ENCODE results near the gene WDR4.
"Not testable (repeated sequence)": the region's sequence is repeated elsewhere in the genome, so short reads cannot be mapped to it uniquely, and the experiment has no call there.

WDR4 gene

GRCh38 chr21:42851812-42852665 is 27.3 kb downstream of the WDR4 start:
- no peak for FAIRE-seq

DNA sequence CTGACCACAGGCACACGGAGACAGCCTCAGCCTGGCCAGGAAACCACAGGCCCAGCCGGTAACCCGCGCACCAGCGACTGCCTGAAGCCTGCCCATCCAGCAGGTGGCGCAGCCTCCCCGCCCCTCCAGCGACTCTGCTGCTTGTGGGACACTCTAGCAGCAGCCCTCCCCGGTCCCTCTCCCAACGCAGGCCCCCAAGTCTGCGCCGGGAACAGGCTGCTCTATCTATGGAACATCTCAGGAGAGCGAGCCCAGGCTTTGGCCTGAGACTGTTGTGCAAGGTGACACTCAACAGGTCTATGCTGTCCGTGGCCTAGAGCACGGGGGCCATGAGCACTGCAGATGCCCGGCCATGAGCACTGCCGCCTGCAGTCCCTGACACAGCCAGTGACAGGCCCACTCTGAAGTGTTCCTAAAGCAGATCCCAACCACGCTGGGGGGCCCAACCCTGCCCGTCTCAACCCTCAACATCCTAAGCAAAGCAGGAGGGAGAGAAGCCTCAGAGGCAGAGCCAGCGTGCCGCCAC is 28.4 kb downstream of the WDR4 start:
- no peak for FAIRE-seq

- no peak for FAIRE-seq
Observed at GRCh38 chr21:42850463-42850862, 28.9 kb downstream of the WDR4 start.

DNA sequence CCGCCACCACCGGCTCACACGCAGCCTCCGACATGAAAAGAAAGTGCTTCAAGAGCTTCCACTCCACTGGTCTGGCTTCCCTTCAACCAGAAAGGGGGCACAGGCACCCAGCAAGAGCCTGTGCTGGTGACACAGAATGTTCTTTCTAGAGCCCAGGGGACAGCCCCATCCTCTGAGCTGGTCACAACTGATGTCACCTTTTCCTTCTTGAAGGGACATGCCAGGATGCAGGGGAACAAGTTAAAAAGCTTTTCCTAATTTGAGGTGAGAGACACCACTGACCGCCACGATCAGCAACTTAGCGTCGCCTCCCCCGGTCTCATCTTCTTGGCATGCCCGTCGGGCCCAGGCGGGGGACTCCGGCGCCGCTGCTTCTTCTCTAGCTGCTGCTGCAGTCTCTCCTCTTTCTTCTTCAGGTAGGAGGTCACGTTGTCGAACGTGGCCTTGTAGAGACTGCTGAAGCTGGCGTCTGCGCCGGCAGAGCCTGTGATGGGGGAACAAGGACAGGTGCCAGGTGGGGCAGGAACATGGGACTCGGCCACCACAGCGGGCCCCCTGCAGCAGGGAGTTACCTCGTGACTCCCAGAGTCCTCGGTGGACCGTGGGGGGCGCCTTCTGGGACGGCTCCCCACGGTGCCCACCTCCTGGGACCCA is 29.5 kb downstream of the WDR4 start:
- no peak for FAIRE-seq

GRCh38 chr21:42848932-42849758 is 30.2 kb downstream of the WDR4 start:
- FAIRE-seq: no peak

DNA sequence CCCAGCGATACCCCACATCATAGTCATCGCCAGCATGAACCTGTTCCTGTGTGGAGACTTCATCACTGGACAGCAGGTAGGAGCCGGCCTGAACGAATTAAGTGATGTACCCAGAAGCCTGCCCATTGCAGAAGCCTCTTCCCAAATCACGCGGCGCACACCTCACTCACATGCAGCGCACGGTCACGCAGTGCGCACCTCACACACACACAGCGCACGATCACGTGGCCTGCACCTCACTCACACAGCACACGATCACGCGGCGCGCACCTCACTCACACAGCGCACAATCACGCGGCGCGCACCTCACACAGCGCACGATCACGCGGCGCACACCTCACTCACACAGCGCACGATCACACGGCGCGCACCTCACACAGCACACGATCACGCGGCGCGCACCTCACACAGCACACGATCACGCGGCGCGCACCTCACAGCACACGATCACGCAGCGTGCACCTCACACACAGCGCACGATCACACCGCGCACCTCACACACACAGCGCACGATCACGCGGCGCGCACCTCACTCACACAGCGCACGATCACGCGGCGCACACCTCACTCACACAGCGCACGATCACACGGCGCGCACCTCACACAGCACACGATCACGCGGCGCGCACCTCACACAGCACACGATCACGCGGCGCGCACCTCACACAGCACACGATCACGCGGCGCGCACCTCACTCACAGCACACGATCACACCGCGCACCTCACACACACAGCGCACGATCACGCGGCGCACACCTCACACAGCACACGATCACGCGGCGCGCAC is 31.0 kb downstream of the WDR4 start:
- not testable (repeated sequence) for FAIRE-seq

DNA sequence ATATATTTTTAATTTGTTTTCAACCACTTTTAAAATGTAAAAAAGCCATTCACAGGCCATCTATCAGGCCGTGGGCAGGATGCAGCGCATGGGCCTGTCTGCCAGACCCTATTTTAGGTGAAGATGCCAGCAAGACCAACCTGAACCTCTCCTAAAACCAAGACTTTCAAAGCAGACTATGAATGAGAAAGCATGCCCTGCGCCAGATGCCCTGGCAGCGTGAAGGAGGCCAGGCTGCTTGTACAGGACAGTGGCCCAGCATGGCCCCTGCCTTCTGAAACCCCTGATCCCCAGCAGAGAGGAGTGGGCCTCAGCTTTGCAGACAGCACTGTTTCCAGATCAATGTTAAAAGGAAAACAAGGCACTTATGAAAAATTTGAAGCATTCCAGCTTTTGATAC is 31.6 kb downstream of the WDR4 start:
- no peak for FAIRE-seq

- no peak for FAIRE-seq
Observed at GRCh38 chr21:42847051-42847707, 32.2 kb downstream of the WDR4 start.

GRCh38 chr21:42846221-42846620 is 33.1 kb downstream of the WDR4 start:
- FAIRE-seq: no peak

DNA sequence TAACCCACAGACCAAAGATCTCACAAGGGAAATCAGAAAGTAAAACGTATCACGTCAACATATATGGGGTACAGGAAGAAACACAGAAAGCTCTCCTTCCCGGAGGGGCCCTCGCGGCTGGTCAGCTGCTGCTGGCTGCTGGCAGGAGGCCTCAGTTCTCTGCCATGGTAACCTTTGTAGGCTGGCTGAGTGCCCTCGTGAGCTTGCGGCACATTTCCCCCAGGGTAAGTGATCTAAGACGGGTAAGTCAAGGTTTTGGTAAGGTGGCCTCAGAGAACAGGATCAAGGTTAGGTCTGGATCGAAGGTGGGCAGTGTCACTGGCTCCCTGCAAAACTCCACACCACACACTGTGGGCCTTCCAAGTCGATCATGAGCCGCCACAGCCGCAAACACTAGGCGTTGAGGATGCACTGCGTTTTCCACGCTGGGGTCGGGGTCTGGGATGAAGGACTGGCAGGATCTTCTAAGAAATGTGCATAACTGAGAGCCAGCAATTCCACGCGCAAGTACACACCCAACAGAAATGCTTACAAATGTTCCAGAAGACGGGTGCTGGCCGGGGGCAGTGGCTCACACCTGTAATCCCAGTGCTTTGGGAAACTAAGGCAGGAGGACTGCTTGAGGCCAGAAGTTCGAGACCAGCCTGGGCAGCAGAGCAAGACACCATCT is 33.9 kb downstream of the WDR4 start:
- no peak for FAIRE-seq

- FAIRE-seq: no peak
Observed at GRCh38 chr21:42844411-42845113, 34.8 kb downstream of the WDR4 start.

GRCh38 chr21:42843056-42843455 is 36.3 kb downstream of the WDR4 start:
- no peak for FAIRE-seq

- FAIRE-seq: not testable (repeated sequence)
Observed at GRCh38 chr21:42841916-42842655, 37.3 kb downstream of the WDR4 start.

DNA sequence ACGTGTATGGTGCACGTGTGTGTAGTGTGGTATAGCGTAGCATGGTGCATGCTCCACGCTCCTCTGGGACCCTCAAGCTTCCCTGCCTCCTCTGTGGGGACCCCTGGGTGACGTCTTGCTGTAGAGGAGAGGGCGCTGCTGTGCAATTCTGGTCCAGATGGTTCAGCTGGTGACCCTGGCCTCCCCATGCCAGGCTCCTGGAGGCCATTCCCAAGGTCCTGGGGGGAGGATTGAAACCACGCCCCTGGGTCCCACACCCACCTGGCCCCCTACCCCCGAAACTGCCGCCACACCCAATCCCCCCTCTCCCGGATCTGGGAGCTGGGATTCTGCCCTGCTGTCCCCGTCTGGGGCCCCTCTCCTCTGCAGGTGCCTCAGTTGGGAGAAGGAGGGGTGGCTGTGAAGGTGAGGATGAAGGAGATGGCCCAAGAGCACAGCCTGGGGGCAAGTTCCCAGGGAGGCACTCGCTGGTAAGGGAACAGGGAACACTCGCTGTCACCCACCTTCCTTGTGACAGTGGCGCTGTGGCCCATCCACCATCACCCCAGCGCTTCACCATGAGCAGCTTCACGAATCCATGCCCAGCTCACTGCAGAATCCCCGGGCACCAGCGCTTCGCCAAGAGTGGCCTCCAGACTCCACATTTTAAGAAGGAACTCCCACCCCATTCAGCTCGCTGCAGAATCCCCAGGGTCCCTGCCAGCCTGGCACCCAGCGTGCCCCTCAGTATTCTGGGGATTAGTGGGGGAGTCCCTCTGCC is 38.0 kb downstream of the WDR4 start:
- no peak for FAIRE-seq

- FAIRE-seq: no peak
Observed at GRCh38 chr21:42840411-42841155, 38.8 kb downstream of the WDR4 start.

- FAIRE-seq: no peak
Observed at GRCh38 chr21:42839271-42840231, 39.8 kb downstream of the WDR4 start.

DNA sequence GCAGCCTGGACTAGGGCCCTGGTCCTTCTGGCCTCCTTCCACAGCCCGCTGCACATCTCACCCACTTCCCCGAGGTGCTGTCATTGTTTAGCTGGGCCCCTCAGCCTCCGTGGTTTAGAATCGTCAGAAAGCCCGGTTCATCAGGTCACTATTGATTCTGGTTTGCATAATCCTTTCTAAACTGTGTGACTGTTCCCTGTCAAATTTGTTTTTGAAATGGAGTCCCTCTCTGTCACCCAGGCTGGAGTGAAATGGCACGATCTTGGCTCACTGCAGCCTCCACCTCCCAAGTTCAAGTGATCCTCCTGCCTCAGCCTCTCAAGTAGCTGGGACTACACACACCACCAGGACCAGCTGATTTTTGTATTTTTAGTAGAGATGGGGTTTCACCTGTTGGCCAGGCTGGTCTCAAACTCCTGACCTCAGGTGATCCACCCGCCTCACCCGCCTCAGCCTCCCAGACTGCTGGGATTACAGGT is 41.1 kb downstream of the WDR4 start:
- not testable (repeated sequence) for FAIRE-seq

All from colon (tissue), 2 donors.